GM18868 (cell line): ENCODE measurements around the gene HEBP1.

Experiments
- ATAC-seq: cut with Tn5 transposase; IDR thresholded peaks from one replicate; pipeline ENCODE4 v1.9.1; 2021; ENCODE audit warnings: mild to moderate bottlenecking, moderate library complexity; ENCODE audit not compliant: unreplicated experiment

The HEBP1 gene

DNA sequence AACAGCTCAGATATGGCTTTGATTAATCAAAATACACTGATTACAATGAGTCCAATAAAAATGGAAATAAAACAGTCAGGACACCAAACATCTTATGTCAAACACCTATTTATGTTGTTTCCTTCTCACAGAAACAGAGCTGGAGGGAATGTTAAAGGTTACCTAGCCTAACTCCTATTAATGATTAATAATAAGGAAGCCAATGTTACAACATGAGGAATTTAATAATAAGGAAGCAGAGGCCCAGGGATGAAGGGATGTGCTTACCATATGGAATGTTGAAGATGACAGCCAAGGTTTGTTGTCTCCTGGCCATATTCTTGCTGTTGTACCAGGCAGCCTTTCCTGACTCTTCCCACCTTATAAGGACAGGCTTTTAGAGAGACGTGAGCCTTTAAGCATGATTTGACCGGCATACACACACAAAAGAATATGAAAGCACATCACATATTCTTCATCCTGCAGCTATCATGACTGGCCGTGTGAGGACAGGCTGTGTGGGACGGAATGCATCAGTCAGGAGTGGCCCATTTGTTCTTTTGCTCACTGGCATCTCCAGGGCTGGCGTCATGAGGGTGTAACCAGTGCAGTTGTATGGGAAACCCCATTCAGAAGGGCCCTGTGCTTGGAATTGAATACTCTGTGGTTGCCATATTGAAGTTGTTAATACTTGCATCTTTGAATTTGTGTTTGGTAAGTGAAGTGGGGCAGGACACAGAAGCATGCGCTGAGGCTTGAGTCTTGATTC is 45.0 kb downstream of the HEBP1 start:
- no peak for ATAC-seq

DNA sequence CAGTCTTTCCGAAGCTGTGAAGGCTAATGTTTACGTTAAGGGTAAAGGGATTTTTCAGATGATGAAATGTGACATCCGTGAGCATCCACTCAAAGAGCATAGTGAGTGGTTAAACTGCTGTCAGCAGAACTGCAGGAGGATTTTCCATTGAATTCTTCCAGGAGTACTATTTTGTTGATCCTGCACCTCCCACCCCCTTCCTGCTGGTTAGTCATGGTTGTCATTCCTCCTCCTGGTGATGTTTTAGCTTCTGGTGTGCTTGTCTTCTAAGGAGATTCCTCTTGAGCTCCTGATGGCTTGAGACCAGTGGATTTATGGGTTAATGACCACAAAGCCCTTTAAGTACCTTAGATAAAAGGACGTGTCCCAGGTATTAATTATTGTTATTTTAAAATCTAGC is 45.7 kb downstream of the HEBP1 start:
- ATAC-seq: no peak

DNA sequence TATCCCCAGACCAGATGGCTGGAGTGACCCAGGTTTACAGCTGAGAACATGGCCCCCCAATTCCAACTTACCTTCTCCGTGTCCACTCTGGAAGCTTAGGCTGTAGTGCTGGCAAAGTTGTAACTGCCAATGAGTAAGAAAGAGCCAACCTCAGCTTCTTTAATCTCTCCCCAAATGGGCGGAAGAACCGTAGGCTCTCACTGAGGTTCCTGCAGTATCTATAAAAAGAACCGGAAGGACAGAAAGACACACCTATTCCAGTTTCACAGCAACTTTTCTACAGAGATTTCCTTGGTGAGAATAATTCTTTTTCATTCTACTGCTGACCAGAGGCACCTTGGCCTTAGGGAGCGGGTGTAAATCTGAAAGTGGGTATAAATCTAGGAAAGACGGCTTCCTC is 48.0 kb downstream of the HEBP1 start, which contains the start of gene GPRC5D:
GPRC5D (minus strand) TSS at position 135 of the 400 bp plus-strand sequence. CDS start 1,786 bp downstream, outside the sequence.
- ATAC-seq: no peak

DNA sequence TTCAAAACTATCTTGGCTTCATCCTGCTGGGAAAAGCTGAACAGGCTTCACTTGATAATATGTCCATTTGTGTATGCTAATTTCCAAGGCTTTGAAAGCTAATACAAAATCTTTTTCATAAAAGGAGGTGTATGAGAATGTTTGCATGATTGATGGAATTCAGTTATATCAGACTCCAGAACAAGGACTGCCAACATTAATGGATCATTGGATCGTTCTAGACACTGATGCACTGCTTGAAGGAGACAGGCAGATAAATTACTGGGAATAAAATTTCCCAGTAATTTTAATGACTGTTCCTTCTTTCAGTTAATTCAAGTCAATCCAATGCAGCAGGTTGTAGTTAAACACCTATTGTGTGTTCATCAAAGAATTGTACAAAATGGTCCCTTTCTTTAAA is 48.6 kb downstream of the HEBP1 start:
- ATAC-seq: no peak

DNA sequence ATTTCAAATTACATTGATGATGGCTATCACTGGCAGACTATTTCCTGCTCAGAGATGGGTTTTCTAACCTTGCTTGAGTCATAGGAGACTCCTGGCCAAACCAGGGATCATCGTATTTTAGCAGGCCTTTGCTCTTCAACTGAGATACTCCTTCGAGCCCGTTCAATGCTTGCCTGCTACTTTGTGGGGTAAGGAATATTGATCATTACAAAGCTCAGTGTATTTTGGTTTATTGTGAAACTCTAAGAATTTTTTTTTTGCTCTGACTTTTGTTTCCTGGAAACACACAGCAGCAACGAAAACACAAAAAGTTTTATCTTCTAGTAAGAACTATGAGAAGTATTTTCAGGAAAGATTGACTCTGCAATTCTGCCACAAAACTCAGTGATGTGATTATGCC is 52.2 kb downstream of the HEBP1 start:
- no peak for ATAC-seq

DNA sequence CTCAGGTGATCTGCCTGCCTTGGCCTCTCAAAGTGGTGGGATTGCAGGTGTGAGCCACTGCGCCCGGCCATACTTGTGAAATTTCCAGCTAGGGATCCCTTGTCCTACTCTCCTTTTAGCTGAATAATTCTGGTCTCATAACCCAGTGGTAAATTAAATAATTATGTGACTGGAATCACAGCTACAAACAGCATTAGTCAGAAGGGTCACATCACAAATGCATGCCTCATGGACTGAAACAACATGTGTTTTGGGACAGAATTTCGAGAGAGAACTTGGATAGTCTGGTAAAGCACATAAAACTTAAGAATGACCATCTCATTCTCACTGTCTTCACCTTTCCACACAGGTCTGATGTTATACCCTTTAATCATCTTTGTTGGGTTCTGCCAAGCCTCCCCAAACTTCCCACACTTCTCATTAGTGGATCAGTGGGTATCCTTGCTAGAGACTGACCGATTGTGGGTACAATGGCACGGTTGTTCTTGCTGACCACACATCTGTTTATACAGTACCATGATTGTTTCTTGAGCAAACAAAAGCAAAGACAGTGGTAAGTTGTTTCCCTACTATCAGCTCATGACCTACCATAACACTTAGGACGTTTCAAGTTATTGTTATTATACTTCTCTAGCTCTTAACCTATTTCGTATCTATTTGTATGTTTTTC is 53.2 kb downstream of the HEBP1 start:
- no peak for ATAC-seq

DNA sequence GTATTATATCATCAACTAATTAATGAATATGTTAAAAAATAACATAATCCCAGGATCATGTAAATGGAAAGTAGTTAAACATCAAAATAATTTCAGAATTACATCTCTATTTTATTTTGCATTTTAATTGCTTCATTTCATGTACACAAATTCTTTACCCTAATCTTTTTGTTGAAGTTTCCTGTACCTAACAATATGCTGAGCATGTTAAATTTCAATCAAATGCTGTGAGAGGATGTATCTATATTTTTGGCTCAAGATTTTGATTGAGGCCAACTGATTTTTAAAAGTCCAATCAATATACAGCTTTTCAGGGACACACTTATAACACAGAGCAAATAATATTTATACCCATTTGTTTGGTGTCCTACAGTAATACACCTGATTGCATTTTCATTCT is 54.5 kb downstream of the HEBP1 start:
- ATAC-seq: no peak

DNA sequence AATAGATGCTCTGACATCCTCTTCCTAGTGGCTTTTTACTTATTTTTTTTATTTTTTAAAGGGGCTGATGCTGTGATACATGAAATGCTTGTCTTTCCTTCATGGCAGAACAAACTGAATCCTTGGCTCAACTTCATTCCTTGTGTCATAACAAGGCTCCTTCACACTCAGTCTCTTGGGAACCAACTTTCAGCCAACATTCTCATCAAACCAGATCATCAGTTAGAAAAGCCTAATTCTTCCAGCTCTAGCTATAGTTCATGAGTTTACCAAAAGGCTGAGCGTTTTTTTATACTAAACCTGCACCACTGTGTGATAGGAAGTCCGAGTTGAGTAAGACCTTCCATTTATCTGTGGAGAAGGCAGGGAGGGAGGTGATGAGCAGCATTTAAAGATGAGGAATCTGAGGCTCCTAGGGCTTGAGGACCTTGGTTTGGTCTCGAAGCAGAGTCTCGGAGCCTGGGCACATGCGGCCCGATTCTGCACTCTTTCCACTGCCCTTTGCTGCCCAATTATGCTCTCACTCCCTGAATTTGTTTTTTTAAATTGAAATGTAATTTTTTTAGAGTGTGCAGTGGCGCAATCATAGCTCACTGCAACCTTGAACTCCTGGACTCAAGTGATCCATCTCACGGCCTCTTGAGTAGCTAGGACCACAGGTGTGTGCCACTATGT is 56.3 kb downstream of the HEBP1 start:
- ATAC-seq: no peak

DNA sequence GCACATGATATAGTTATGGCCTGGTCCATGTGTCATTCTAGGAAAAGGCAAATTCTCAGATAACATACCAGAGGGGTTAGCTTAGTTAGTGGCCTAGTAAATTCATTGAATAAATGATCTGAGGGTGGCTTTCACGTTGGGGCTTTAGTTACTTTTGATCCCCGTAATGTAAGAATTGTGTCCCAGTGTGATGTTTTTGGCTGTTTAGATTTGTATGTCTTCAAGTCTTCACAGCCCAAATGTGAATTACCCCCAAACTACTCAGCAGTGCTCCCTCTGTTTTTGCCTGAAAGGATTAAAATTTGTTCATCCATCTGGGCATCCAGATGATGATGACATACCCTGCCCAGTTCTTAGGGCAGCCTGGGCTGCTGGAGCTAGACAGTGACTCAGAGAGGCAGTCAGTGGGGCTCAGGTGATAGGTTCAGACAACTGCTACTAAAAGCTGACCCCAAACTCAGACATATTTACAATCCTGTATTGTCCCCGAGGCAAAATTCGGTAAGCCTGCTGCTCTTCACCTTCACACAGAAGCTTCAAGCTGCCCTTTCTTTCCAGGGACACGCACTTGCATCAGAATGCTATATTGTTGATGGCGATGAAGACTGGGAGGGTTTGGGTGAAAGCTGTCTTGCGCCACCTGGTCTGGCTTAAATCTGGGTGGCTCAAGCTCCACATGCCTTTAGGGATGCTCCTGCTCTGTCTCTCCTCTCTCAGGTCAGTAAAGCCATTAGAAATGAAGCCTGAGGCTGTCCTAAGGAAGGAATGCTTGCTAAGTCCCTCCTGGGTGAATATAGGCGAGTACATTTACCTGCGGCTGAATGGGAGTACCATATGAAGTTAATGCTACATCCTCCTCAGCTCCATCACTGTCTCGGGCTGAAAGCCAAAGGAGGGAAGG is 58.4 kb downstream of the HEBP1 start:
- ATAC-seq: no peak

DNA sequence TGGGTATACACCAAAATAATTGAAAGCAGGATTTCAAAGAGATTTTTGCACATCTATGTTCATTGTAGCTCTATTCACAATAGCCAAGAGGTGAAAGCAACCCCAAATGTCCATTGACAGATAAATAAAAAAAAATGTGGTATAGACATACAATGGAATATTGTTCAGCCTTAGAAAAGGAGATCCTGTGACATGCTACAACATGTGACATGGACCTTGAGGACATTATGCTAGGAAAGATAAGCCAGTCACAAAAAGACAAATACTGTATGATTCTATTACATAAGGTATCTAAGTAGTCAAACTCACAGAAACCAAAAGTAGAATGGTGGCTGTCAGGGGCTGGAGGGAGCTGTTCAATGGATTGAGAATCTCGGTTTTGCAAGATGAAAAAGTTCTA is 60.2 kb downstream of the HEBP1 start:
- no peak for ATAC-seq

DNA sequence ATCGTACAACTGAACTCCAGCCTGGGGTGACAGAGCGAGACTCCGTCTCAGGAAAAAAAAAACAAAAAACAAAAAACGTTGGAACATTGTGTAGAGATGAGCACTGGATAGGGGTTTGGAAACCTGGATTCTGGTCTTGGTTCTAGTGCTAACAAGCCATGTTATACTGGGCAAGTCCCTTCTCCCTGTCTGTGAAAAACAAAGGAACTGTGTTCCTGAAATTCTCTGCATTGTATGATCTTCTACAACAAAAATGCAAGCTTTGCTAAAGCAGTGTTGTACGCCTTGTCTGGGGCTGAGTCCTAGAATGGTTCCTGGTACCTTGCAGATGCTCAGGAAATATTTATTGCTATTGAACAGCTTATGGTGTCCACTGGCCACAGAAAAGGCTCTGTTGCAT is 61.5 kb downstream of the HEBP1 start:
- no peak for ATAC-seq

DNA sequence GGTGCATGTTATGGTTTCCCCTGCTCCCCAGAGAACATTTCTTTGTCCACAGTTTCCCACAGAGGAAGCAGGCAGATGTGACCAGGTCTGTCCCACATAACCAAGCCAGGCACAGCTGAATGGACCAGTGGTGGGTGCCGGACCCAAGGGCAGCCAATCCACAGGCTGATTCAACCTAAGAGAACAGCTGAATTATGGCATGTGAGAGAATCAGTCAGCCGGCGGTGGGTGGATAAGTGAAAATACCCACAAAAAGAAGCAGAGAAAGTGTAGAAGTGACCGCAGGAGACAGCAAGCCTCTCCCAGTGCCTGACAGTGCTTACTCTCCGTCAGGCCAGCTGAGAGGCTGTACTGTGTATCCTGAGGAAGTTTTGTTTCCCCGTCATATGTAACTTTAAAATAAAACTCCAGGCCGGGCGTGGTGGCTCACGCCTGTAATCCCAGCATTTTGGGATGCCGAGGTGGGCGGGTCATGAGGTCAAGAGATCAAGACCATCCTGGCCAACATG is 63.0 kb downstream of the HEBP1 start:
- ATAC-seq: no peak

DNA sequence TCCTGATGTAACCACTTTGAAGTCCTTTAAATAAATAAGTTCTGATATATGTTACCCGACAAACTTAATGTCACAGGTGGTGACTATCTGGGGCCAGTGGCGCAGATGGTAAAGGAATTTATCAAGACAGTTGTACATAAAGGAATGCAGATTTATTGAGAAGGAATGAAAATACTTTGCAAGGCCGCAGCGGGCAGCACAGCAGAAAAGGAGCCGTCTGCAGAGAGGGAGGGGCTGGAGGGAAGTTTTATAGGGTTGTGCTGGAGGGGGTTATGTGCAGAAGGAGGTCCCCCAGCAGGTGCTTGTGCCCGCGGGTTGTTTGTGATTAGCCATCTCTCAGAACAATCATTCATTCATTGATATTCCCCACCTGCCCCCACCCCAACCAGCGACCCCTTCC is 65.5 kb downstream of the HEBP1 start:
- ATAC-seq: no peak

DNA sequence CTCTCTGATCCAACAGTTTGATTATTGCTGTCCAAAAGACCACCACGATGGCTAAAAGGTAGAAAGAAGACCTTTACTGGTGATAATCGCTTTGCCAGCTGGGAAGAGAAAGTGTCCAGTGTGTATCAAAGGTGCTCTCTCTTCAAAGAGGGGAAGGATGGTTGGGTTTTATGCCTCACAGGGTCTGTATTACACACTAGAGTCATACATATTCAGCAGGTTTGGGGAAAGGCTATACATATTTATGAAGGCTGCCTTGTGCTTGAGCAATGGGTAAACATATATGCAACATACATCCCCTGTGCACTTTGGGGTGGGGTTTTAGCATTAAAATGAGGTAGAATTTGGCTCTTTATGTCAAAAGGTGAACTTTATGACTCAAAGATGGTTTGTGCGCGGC is 66.3 kb downstream of the HEBP1 start:
- no peak for ATAC-seq

DNA sequence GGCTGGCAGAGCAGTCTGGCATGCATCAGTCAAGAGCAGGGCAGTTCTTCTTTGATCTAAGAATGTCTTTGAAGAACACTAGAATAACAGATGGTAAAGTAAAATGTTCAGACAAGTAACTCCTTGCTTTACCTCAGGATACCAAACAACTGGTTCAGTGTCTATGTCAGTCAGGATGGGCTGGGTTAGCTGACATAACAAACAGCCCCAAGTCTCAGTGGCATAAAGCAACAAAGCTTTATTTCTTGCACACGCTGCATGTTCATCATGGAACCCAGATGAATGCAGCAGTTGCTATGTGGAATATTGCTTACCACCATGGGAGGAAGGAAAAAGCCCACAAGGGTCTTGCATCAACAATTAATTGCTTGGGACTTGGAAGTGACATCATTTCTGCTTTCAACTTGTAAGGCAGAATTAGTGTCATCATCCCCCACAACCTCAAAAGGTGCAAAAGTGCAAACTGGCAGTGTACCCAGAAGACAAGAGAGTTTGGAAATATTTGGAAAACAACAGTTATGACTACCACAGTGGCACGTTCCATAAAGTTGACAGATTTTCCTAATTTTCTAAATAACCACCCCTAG is 69.3 kb downstream of the HEBP1 start:
- no peak for ATAC-seq

DNA sequence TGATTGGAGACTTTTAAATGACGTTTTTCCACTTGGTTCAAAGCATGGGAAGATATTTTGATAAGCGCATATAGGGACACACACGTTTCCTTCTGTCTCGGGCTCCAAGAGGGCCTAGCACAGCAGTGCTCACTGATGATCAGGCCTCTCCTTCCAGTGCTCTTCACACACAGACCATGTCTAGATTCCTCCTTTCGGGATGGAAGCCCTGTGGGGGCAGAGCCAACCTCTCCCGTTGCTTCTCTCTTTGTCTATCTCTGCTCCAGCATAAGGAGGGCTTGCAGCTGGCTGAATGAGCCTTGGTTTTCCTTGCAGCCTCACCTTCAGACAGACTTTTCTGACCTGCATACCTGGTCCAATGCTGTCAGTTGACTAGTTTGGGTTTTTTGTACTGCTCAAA is 70.4 kb downstream of the HEBP1 start:
- no peak for ATAC-seq

DNA sequence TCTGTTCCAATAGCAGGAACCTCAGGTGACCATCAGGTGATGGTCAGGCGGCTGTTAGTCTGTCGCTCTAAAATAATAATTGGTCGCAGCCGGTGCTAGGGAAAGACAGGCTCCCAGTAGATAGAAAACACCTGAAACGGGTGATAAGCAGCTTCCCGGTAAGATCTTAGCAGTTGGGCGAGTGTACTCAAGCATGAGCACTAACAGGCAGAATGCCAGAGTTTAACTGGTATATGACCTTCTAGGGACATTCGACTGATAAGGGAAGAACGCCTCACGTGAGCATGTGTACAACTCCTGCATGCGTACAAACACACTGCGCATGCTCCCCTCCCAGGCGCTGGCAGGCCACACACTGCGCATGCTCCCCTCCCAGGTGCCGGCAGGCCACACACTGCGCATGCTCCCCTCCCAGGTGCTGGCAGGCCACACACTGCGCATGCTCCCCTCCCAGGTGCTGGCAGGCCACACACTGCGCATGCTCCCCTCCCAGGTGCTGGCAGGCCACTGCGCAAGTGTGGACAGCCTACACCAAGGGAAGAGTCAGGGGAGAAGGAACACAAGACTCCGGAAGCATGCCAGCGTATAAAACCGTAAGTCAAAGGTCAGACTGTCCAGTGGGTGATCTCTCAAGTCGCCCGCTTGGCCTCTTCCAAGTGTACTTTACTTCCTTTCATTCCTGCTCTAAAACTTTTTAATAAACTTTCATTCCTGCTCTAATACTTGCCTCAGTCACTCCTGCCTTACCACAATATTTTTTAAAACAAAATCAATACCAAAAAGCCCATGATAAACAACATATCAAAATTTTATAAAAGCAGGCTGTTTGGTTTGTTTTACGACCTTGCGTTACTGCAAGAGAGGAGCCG is 72.6 kb downstream of the HEBP1 start:
- ATAC-seq: peak; percentile 85

DNA sequence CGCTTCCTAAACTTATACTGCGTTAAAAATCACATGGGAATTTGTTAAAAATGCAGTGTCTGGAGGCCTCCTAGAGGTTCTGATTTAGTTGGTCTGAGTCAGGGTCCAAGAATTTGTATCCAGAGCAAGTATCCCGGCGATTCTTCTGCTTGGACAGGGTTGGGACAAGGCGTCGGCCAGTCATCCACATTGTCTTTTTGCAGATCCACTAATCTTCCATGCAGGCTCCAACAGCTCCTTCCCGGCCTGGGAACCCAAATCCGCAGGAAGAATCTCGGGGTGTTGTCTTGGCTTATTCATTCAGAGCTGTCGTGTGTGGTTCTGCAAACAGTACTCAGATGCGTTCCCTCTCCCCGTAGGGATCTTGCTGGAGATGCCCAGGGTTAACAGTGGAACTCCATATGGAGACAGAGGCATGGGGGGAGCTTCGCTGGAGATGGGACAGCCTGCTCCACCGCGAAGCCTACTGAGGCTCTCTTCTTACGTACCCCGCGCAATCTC is 73.4 kb downstream of the HEBP1 start:
- ATAC-seq: no peak

DNA sequence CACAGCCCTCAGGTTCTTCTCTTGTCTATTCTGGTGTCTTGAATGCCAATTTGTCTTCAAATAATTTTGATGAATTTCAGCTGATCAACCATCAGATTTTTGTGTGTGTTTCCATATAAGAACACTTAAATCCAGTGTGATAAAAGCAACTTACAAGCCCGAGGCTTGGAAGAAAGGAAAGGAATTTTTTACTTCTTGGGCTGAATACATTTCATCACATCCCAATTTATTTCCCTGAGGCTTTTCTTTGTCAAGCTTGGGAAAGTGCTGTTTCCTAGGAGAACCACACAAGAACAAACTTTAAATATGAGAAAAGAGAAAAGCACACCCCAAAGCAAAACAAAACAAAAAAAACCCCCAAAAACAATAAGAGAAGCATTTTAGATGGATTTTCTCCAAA is 74.7 kb downstream of the HEBP1 start:
- no peak for ATAC-seq
